Type B pancreatic cell (in vitro differentiated cells): ENCODE measurements around the gene ELK3. TPM values are rescaled to one million over a fixed set of nuclear protein-coding genes. Genes with fewer than 3 reads are reported as not detected.
"Not testable (repeated sequence)": the region's sequence is repeated elsewhere in the genome, so short reads cannot be mapped to it uniquely, and the experiment has no call there.

ENCODE experiments used
- DNase-seq: peaks from one replicate; pipeline ENCODE4 v3.0.0; 2021; ENCODE audit warnings: mixed read lengths; ENCODE audit not compliant: unreplicated experiment; ENCODE audit errors: extremely low spot score
- H3K27ac Mint-ChIP-seq: 2 replicates; pipeline ENCODE4 v1.8.0; 2021; ENCODE audit warnings: mild to moderate bottlenecking, mixed read lengths
- H3K27me3 Mint-ChIP-seq: 2 replicates; pipeline ENCODE4 v1.8.0; 2021; ENCODE audit warnings: mixed read lengths
- H3K36me3 Mint-ChIP-seq: 2 replicates; pipeline ENCODE4 v1.8.0; 2021; ENCODE audit warnings: mixed read lengths
- H3K4me1 Mint-ChIP-seq: one replicate; pipeline ENCODE4 v1.8.0; 2021; ENCODE audit warnings: mixed read lengths; ENCODE audit not compliant: unreplicated experiment
- H3K4me3 Mint-ChIP-seq: 2 replicates; pipeline ENCODE4 v1.8.0; 2021; ENCODE audit warnings: mild to moderate bottlenecking, mixed read lengths
- H3K9me3 Mint-ChIP-seq: 2 replicates; pipeline ENCODE4 v1.8.0; 2021; ENCODE audit warnings: mixed read lengths
- total RNA-seq: library from RNA; stranded (reverse); gene quantifications from 2 replicates; pipeline ENCODE4 v1.2.1, GENCODE V29; 2021; ENCODE audit warnings: low replicate concordance
- TF ChIP-seq, protein P1 (sequence below): fragments of 200-600 bp; sonication (generic); conservative IDR thresholded peaks from 2 replicates; pipeline ENCODE4 v1.5.0; 2021; ENCODE audit warnings: antibody characterized with exemption, mild to moderate bottlenecking

Gene ELK3
- total RNA-seq, 1 donor from 2014 or later: 17.6 TPM

DNA sequence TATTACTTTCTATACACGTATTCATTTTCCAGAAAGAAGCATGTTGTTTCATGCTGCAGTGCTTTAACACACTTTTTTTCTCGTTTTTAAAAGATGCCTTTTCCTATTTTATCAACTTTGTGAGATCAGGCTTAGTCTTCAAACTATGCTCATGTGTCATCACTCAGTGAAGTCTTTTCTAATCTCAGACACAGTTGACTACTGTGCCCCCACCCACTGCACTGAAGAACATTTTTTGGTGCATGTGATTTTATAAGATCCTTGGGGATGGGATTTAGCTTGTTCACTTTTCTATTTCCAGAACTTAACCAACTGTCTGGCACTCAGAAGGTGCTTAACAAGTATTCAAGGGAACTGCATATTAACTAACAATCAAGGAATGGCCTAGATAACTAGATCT lies 120.5 kb downstream of the ELK3 start:
- peaks cover 4% of the 10 kb centered on the region for H3K36me3 Mint-ChIP-seq
- DNase-seq: no peak
- peak overlapping the region; percentile 21 for H3K27ac Mint-ChIP-seq
- H3K9me3 Mint-ChIP-seq: no peaks in the 10 kb centered on the region
- peaks cover 5% of the 10 kb centered on the region for H3K4me1 Mint-ChIP-seq
- no peak overlapping the region for H3K4me3 Mint-ChIP-seq
- TF ChIP-seq, protein P1, sequence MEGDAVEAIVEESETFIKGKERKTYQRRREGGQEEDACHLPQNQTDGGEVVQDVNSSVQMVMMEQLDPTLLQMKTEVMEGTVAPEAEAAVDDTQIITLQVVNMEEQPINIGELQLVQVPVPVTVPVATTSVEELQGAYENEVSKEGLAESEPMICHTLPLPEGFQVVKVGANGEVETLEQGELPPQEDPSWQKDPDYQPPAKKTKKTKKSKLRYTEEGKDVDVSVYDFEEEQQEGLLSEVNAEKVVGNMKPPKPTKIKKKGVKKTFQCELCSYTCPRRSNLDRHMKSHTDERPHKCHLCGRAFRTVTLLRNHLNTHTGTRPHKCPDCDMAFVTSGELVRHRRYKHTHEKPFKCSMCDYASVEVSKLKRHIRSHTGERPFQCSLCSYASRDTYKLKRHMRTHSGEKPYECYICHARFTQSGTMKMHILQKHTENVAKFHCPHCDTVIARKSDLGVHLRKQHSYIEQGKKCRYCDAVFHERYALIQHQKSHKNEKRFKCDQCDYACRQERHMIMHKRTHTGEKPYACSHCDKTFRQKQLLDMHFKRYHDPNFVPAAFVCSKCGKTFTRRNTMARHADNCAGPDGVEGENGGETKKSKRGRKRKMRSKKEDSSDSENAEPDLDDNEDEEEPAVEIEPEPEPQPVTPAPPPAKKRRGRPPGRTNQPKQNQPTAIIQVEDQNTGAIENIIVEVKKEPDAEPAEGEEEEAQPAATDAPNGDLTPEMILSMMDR: no peak
- H3K27me3 Mint-ChIP-seq: no peaks in the 10 kb centered on the region

DNA sequence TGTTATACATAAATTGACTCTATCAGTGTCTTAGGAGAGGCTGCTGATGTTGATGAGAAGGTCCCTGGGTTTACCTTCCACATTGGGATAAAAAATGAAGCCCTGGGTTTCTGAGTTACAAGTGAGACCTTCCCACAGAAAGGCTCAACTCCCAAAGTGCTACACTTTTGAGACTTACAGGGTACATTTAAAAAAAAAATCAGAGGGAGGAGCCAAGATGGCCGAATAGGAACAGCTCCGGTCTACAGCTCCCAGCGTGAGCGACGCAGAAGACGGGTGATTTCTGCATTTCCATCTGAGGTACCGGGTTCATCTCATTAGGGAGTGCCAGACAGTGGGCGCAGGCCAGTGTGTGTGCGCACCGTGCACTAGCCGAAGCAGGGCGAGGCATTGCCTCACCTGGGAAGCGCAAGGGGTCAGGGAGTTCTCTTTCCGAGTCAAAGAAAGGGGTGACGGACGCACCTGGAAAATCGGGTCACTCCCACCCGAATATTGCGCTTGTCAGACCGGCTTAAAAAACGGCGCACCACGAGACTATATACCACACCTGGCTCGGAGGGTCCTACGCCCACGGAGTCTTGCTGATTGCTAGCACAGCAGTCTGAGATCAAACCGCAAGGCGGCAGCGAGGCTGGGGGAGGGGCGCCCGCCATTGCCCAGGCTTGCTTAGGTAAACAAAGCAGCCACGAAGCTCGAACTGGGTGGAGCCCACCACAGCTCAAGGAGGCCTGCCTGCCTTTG lies 121.7 kb downstream of the ELK3 start:
- H3K27ac Mint-ChIP-seq: peak overlapping the region; percentile 96
- H3K36me3 Mint-ChIP-seq, H3K9me3 Mint-ChIP-seq, DNase-seq, H3K4me1 Mint-ChIP-seq, H3K27me3 Mint-ChIP-seq: not testable (repeated sequence)
- TF ChIP-seq, protein P1: peak; percentile 39
- peak overlapping the region; percentile 93 for H3K4me3 Mint-ChIP-seq

DNA sequence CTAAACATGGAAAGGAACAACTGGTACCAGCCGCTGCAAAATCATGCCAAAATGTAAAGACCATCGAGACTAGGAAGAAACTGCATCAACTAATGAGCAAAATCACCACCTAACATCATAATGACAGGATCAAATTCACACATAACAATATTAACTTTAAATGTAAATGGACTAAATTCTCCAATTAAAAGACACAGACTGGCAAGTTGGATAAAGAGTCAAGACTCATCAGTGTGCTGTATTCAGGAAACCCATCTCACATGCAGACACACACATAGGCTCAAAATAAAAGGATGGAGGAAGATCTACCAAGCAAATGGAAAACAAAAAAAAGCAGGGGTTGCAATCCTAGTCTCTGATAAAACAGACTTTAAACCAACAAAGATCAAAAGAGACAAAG lies 123.6 kb downstream of the ELK3 start:
- not testable (repeated sequence) for H3K9me3 Mint-ChIP-seq, DNase-seq, H3K4me3 Mint-ChIP-seq, H3K27me3 Mint-ChIP-seq, H3K4me1 Mint-ChIP-seq, H3K27ac Mint-ChIP-seq
- peaks cover 11% of the 10 kb centered on the region for H3K36me3 Mint-ChIP-seq

Other genes with a start within 250 kb of the ELK3 start
- 2.1 and 3.8 TPM in 2 replicates for gene HAL, start 198.0 kb upstream of the ELK3 start, total RNA-seq
- gene LTA4H, start 158.8 kb upstream of the ELK3 start, total RNA-seq: 68.1 and 117 TPM in 2 replicates
- gene CDK17, start 206.1 kb downstream of the ELK3 start, total RNA-seq: 16.8 and 25.2 TPM in 2 replicates